Gastrocnemius medialis (tissue), 4 donors: Measurements from ENCODE around the gene MAST4.

Experiments
- CTCF ChIP-seq, 5 experiments: fragments of 450-650 bp in 3 of 5; fragments of 200-600 bp in 2 of 5; sonication (generic) in 2 of 5; IDR thresholded peaks in 4 of 5; conservative IDR thresholded peaks in 1 of 5; 1 replicate in 4 of 5; 2 replicates in 1 of 5; pipeline ENCODE4 v1.5.1; 2016 to 2019; ENCODE audit warnings: antibody characterized with exemption in 5 of 5, mild to moderate bottlenecking in 3 of 5, moderate library complexity in 3 of 5
- POLR2A ChIP-seq, 2 donors: fragments of 450-650 bp; IDR thresholded peaks; one replicate each; pipeline ENCODE4 v1.6.1; 2017; ENCODE audit warnings: antibody characterized with exemption in 2 of 2, mild to moderate bottlenecking in 2 of 2, moderate library complexity in 2 of 2

GRCh38 chr5:67004730-67005350 lies 408.6 kb downstream of the MAST4 start:
- TF ChIP-seq CTCF (IDR thresholded peaks at IDR 0.05 in 4 of 5, conservative IDR thresholded peaks at IDR 0.05 in 1 of 5) (no peak), POLR2A (IDR thresholded peaks at IDR 0.05) (peak in 1 of 2 donors; percentile 87)
